Fibroblast of the aortic adventitia (primary cell): ENCODE results near the gene UTF1. TPM values are rescaled to one million over a fixed set of nuclear protein-coding genes. Genes with fewer than 3 reads are reported as not detected.

ENCODE experiments used
- DNase-seq: peaks from one replicate; pipeline ENCODE4 v3.0.0-alpha.2; 2010; ENCODE audit warnings: low read depth
- H3K4me3 ChIP-seq: 2 replicates; pipeline ENCODE4 v1.5.1; 2011; ENCODE audit warnings: low read depth, mild to moderate bottlenecking, control low read depth, low read length, moderate library complexity
- CTCF ChIP-seq: IDR thresholded peaks from 2 replicates; pipeline ENCODE4 v1.5.1; 2011; ENCODE audit warnings: mild to moderate bottlenecking, low read length, control low read depth, inconsistent platforms; ENCODE audit not compliant: insufficient read depth
- total RNA-seq: library from RNA; depleted of rRNA; stranded (reverse); fragments of >200 nt; gene quantifications from 2 replicates; pipeline ENCODE4 v1.2.3, GENCODE V29; 2012; ENCODE audit warnings: low replicate concordance

UTF1 gene
- total RNA-seq, 1 donor = not detected

- no peak for DNase-seq
- TF ChIP-seq CTCF = no peak
These were observed 29.4 kb upstream of the UTF1 start for GRCh38 chr10:133200621-133201031.

GRCh38 chr10:133201151-133201947, 28.7 kb upstream of the UTF1 start:
- no peak for DNase-seq
- no peak for TF ChIP-seq CTCF
- no peak overlapping the region for H3K4me3 ChIP-seq

More at GRCh38 chr10:133200621-133201031, 29.4 kb upstream of the UTF1 start:
- no peak overlapping the region for H3K4me3 ChIP-seq

- no peak overlapping the region for H3K4me3 ChIP-seq
- no peak for DNase-seq
- no peak for TF ChIP-seq CTCF
These were observed 27.9 kb upstream of the UTF1 start for GRCh38 chr10:133201948-133202725.

GRCh38 chr10:133202778-133203651, 27.0 kb upstream of the UTF1 start:
- DNase-seq = no peak
- H3K4me3 ChIP-seq = no peak overlapping the region
- TF ChIP-seq CTCF = no peak

GRCh38 chr10:133203652-133204195, 26.3 kb upstream of the UTF1 start:
- no peak overlapping the region for H3K4me3 ChIP-seq
- no peak for TF ChIP-seq CTCF

GRCh38 chr10:133204226-133205015, 25.6 kb upstream of the UTF1 start:
- H3K4me3 ChIP-seq = no peak overlapping the region
- no peak for DNase-seq
- no peak for TF ChIP-seq CTCF

More at GRCh38 chr10:133203652-133204195, 26.3 kb upstream of the UTF1 start:
- DNase-seq = no peak
